HCT116 (cell line): ENCODE data around the gene SSR1.

ENCODE experiments used
- POLR2A ChIP-seq: IDR thresholded peaks from 2 replicates; pipeline ENCODE4 v1.7.0; 2011; ENCODE audit warnings: borderline replicate concordance; ENCODE audit not compliant: insufficient read depth, insufficient read length; ENCODE audit errors: extremely low read depth
- ZFX ChIP-seq: fragments of 450-650 bp; IDR thresholded peaks from 2 replicates; pipeline ENCODE4 v1.6.1; 2017
- ZNF274 ChIP-seq: fragments of 200-500 bp; sonication (Bioruptor generic); IDR thresholded peaks from 2 replicates; pipeline ENCODE4 v1.6.1; 2014; ENCODE audit warnings: mild to moderate bottlenecking, low read depth, low read length, inconsistent platforms
- TF ChIP-seq, protein P1 (sequence below), 3 experiments: fragments of 200-600 bp in 1 of 3; sonication (generic) in 1 of 3; IDR thresholded peaks in 2 of 3; conservative IDR thresholded peaks in 1 of 3; 2 replicates each; pipeline ENCODE4 v1.5.1; 2012 to 2017; ENCODE audit warnings: low read depth in 2 of 3, low read length in 2 of 3, antibody characterized with exemption in 1 of 3, borderline replicate concordance in 1 of 3, control low read depth in 1 of 3, mild to moderate bottlenecking in 1 of 3, mixed read lengths in 1 of 3, mixed run types in 1 of 3, moderate library complexity in 1 of 3; ENCODE audit not compliant: insufficient read depth in 1 of 3
- TF ChIP-seq, protein P2 (sequence below): IDR thresholded peaks from 2 replicates; pipeline ENCODE4 v1.6.1; 2011; ENCODE audit warnings: mild to moderate bottlenecking, low read length, moderate library complexity; ENCODE audit not compliant: insufficient replicate concordance; ENCODE audit errors: extremely low read depth

DNA sequence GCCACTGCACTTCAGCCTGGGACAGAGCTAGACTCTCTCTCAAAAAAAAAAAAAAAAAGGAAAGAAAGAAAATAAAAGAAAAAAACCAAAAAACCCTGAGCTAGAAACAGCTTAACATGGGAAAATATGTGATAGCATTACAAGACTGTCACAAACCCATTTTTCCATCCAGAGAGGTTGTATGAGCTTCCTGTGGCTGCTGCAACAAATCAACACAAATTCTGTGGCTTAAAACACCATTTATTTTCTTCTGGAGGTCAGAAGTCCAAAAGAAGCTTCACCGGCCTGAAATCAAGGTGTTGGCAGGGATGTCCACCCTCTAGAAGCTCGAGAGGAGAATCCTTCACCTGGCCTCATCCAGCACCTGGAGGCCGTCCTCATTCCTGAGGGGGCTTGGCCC lies 21.7 kb upstream of the SSR1 start:
- TF ChIP-seq, protein P1, sequence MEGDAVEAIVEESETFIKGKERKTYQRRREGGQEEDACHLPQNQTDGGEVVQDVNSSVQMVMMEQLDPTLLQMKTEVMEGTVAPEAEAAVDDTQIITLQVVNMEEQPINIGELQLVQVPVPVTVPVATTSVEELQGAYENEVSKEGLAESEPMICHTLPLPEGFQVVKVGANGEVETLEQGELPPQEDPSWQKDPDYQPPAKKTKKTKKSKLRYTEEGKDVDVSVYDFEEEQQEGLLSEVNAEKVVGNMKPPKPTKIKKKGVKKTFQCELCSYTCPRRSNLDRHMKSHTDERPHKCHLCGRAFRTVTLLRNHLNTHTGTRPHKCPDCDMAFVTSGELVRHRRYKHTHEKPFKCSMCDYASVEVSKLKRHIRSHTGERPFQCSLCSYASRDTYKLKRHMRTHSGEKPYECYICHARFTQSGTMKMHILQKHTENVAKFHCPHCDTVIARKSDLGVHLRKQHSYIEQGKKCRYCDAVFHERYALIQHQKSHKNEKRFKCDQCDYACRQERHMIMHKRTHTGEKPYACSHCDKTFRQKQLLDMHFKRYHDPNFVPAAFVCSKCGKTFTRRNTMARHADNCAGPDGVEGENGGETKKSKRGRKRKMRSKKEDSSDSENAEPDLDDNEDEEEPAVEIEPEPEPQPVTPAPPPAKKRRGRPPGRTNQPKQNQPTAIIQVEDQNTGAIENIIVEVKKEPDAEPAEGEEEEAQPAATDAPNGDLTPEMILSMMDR (IDR thresholded peaks at IDR 0.05 in 2 of 3, conservative IDR thresholded peaks at IDR 0.05 in 1 of 3; ENCODE audit: borderline replicate concordance in 1 of 3, insufficient read depth in 1 of 3, low read depth in 2 of 3, low read length in 2 of 3), result no peak
- TF ChIP-seq ZNF274, result no peak
- TF ChIP-seq ZFX, result no peak
- TF ChIP-seq, protein P2, sequence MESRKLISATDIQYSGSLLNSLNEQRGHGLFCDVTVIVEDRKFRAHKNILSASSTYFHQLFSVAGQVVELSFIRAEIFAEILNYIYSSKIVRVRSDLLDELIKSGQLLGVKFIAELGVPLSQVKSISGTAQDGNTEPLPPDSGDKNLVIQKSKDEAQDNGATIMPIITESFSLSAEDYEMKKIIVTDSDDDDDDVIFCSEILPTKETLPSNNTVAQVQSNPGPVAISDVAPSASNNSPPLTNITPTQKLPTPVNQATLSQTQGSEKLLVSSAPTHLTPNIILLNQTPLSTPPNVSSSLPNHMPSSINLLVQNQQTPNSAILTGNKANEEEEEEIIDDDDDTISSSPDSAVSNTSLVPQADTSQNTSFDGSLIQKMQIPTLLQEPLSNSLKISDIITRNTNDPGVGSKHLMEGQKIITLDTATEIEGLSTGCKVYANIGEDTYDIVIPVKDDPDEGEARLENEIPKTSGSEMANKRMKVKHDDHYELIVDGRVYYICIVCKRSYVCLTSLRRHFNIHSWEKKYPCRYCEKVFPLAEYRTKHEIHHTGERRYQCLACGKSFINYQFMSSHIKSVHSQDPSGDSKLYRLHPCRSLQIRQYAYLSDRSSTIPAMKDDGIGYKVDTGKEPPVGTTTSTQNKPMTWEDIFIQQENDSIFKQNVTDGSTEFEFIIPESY, result no peak
- no peak for TF ChIP-seq POLR2A
